Measurements from ENCODE around the gene SLC27A2.
"Not testable (repeated sequence)": the region's sequence is repeated elsewhere in the genome, so short reads cannot be mapped to it uniquely, and the experiment has no call there.

SLC27A2 gene

GRCh38 chr15:50164458-50164857 lies 17.5 kb upstream of the SLC27A2 start:
- DNase-seq: no peak

- no peak for DNase-seq
These were observed 15.8 kb upstream of the SLC27A2 start for GRCh38 chr15:50166216-50166615.

- DNase-seq: no peak
These were observed 14.9 kb upstream of the SLC27A2 start for GRCh38 chr15:50167110-50167509.

GRCh38 chr15:50168379-50168778 lies 13.6 kb upstream of the SLC27A2 start:
- no peak for DNase-seq

- DNase-seq: no peak
These were observed 13.1 kb upstream of the SLC27A2 start for GRCh38 chr15:50168783-50169411.

- DNase-seq: not testable (repeated sequence)
These were observed 9.6 kb upstream of the SLC27A2 start for GRCh38 chr15:50172360-50172895.

- DNase-seq: no peak
These were observed 5.1 kb upstream of the SLC27A2 start for GRCh38 chr15:50176869-50177268.

- no peak for DNase-seq
These were observed 1.9 kb upstream of the SLC27A2 start for GRCh38 chr15:50180091-50180490.

GRCh38 chr15:50180582-50180981 lies 1.4 kb upstream of the SLC27A2 start:
- no peak for DNase-seq

GRCh38 chr15:50181201-50181968 lies 611 bp upstream of the SLC27A2 start:
- no peak for DNase-seq

GRCh38 chr15:50182219-50183013 lies 420 bp downstream of the SLC27A2 start:
- peak; percentile 38 to 44 for DNase-seq

GRCh38 chr15:50183112-50183794 lies 1.3 kb downstream of the SLC27A2 start:
- DNase-seq: peak in 1 of 2 experiments; percentile 28

GRCh38 chr15:50184863-50185504 lies 3.0 kb downstream of the SLC27A2 start:
- no peak for DNase-seq

GRCh38 chr15:50186090-50186489 lies 4.1 kb downstream of the SLC27A2 start:
- no peak for DNase-seq

- no peak for DNase-seq
These were observed 4.8 kb downstream of the SLC27A2 start for GRCh38 chr15:50186752-50187151.

GRCh38 chr15:50187525-50187924 lies 5.5 kb downstream of the SLC27A2 start:
- no peak for DNase-seq

- DNase-seq: no peak
These were observed 6.0 kb downstream of the SLC27A2 start for GRCh38 chr15:50187997-50188396.

GRCh38 chr15:50188793-50189192 lies 6.8 kb downstream of the SLC27A2 start:
- not testable (repeated sequence) for DNase-seq

GRCh38 chr15:50189633-50190032 lies 7.6 kb downstream of the SLC27A2 start:
- DNase-seq: peak; percentile 56 to 57

GRCh38 chr15:50190166-50190570 lies 8.2 kb downstream of the SLC27A2 start:
- no peak for DNase-seq

GRCh38 chr15:50190723-50191122 lies 8.7 kb downstream of the SLC27A2 start:
- DNase-seq: no peak

- no peak for DNase-seq
These were observed 10.2 kb downstream of the SLC27A2 start for GRCh38 chr15:50192164-50192563.

All from Kasumi-1 (cell line).